22Rv1 (cell line): ENCODE measurements around the gene NDOR1.

Experiments
- ZFX ChIP-seq: fragments of 450-650 bp; IDR thresholded peaks from 2 replicates; pipeline ENCODE4 v1.6.1; 2017; ENCODE audit warnings: antibody characterized with exemption, borderline replicate concordance
- TF ChIP-seq, protein P1 (sequence below): fragments of 450-650 bp; IDR thresholded peaks from 2 replicates; pipeline ENCODE4 v1.5.1; 2017; ENCODE audit warnings: mild to moderate bottlenecking

- TF ChIP-seq, protein P1, sequence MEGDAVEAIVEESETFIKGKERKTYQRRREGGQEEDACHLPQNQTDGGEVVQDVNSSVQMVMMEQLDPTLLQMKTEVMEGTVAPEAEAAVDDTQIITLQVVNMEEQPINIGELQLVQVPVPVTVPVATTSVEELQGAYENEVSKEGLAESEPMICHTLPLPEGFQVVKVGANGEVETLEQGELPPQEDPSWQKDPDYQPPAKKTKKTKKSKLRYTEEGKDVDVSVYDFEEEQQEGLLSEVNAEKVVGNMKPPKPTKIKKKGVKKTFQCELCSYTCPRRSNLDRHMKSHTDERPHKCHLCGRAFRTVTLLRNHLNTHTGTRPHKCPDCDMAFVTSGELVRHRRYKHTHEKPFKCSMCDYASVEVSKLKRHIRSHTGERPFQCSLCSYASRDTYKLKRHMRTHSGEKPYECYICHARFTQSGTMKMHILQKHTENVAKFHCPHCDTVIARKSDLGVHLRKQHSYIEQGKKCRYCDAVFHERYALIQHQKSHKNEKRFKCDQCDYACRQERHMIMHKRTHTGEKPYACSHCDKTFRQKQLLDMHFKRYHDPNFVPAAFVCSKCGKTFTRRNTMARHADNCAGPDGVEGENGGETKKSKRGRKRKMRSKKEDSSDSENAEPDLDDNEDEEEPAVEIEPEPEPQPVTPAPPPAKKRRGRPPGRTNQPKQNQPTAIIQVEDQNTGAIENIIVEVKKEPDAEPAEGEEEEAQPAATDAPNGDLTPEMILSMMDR = no peak
- no peak for TF ChIP-seq ZFX
Observed at GRCh38 chr9:137228506-137228967, 23.0 kb downstream of the NDOR1 start.
